HG03280 (cell line): Measurements from ENCODE around the gene M1AP.
A peak's percentile ranks its signal among the peaks of the same experiment; 100 is the strongest.

Experiments used
- ATAC-seq: cut with Tn5 transposase; IDR thresholded peaks from one replicate; pipeline ENCODE4 v1.9.1; 2021; ENCODE audit warnings: mild to moderate bottlenecking, moderate library complexity; ENCODE audit not compliant: unreplicated experiment

The M1AP gene

GRCh38 chr2:74599676-74600075, 48.5 kb downstream of the M1AP start:
- no peak for ATAC-seq

DNA sequence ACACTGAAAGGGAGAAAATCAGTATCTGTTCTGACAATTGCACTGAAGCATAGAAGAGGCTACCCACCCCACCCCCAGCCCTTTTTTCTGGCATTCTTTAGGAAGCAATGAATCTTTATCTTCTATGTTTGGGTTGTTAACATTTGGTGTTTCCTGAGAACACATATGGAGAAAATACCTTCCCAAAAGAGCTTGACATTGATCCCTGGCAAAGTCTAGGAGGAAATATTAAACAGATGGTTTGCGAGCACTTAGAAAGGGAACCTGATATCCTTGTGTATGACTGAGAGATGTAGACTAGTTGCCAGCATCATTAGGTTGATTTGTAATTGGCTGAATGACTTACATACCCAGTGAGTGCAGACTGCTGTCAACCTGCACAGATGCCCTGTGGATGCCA, 50.7 kb downstream of the M1AP start:
- ATAC-seq: no peak

DNA sequence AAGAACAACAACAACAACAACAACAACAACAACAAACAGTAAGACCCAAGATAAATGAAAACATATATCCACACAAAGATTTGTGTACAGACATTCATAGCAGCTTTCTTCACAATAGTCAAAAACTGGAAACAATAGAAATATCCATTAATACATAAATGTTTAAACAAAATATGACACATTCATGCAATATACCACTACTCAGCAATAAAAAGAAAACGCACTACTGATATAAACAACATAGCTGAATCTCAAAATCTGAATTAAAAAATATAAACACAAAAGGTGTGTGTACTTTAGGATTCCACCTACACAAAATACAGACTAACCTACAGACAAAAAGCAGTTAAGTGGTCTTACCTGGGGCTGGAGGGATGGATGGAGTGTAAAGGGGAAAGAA, 51.5 kb downstream of the M1AP start:
- no peak for ATAC-seq

DNA sequence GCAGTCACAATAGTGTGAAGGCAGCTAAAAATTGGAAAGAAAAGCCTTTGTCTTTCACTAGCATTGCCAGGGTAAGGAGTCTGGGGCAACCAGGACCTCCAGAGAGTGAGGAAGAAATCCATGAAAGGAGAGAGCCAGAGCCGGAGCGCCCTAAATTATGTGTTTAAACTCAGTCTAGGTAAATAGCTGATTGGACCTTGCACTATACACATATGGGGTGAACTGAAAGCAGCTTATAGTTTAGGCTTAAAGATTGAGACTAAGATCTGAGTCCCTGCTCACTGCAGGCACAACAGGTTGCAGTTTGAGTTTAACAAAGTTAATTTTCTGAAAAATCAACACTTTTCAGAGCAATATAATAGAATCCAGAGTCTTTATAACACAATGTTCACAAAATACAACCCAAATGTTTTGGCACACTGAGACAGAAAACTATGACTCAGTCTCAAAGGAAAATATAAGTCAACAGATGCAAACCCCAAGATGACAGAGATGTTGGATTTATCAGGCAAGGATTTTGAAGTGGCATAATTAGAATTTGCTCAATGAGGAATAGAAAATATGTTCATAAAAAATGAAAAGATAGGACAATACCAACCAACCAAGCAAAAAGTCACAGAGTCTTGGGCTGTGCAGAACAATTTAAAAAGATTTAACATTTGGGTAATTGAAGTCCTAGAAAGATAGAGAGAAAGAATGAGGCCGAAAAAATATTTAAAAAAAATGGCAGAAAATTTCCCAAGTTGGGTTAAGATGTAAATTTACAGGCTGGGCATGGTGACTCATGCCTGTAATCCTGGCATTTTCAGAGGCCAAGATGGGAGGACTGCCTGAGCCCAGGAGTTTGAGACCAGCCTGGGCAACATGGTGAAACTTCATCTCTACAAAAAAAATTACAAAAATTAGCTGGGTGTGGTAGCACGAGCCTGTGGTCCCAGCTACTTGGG, 54.0 kb downstream of the M1AP start:
- ATAC-seq: no peak

DNA sequence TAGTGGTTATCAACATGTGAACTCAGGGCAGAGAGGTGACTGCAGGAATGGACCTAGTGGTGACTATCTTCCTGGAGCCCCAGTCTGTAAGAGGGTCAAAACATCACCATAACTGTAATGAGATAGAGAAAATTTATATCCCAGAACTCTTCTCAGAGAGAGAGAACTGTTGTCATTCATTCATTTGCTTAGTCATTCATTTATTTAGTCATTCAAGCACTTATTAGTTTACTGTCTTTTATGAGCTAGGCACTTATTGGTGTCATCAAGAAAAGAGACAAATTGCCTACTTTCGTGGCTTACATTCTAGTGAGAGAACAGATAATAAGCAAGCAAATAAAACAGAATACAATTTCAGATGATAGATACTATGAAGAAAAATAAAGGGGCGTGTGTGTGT, 59.5 kb downstream of the M1AP start:
- no peak for ATAC-seq

DNA sequence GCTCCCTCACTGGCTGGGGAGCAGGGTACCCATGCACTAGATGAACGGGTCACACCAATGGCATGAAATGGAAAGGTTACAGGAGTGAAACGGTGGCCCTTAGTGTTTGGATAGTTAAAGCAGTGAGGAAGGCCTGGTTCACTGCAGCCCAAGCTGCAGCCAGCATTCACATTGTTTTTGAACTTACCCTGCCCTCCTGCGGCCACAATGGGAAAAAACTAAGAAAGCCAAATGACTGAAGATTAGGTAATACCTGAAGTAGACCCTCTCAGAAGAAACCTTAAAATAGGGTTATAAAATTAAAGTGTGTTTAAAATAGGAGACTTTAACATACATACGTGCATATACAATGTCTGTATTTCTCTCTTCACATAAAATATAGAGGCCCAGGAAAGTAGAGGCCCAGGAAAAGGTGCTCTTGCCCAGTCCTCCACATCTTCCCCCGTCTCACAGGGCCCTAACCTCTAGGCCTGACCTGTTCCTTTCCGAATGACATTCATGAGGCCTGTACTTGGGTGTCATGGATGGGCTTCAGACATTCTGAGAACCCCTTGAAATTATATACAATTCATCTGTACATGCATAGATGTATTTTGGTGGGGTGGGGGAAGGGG, 60.4 kb downstream of the M1AP start:
- ATAC-seq: peak; percentile 68

GRCh38 chr2:74585406-74586185, 62.5 kb downstream of the M1AP start:
- ATAC-seq: no peak

DNA sequence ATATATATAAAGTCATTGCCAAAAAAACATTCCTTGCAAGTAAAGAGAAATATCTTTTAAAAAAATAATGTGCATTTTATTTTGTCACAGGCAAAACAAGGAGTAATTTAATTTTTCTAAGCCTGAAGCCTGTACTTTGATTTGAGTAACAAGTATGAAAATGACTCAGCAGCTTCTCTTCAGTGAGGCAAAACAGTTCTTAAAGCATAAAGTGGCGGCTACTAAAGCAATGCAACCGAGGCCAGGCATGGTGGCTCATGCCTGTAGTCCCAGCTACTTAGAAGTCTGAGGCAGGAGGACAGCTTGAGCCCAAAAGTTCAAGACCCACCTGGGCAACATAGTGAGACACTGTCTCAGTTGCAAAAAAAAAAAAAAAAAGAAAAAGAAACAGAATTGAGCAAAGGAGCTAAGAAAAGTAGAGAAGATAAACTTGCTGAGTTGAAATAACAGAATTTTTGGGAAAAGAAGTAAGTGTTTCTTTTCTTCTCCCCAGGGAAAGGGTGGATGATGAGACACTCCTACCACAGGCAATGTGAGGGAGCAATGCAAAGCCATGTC, 64.0 kb downstream of the M1AP start:
- ATAC-seq: no peak

DNA sequence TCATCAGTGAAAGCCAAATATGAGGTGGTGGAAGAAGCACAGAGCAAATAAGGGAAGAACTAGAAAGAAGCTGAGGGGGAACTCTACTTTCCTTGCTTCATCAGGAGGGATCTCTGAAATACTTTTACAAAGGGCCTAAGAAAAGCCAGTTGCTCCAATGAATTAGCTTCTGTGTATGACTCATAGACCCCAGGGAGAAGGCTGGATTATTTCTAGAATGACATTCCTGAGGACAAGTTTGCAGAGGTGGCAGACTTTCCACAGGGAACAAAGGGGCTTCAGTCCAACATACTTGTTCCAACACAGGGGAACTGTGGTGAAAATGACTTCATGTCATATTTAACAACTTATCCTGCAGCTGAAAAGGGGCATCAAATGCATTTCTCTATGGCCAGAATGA, 64.6 kb downstream of the M1AP start:
- ATAC-seq: no peak

DNA sequence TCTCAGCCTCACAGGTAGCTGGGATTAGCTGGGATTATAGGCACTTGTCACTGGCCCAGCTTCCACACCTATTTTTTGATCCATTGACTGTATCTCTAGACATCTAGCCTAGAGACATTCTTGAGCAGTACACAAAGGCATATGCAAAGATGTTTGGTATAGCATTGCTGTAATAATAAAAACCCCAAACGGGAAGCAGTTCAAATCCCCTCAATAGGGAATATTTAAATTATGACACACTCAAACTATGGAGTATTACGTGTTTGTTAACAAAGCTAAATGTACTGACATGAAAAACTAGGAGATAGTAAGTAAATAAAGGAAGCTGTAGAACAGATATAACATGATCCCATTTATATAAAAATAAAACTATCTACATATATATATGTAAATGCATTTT, 65.9 kb downstream of the M1AP start:
- no peak for ATAC-seq

DNA sequence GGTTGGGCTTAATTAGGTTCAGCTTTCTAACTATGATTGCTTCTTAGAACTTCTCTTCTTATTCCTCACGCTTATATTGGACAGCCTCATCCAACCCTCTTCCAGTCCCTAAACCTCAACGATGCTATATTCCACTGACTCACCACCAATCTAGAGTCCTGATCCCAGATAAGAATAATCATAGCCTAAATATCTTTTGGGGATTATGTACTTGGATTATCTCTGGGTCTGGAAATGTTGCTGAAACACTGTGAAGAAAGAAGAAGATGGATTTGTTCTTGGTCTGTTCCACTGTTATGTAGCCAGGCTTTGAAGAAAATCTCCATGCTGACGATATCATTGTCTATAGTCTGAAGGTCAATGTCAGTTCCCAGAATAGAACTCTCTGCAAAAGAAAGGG, 66.7 kb downstream of the M1AP start:
- no peak for ATAC-seq

DNA sequence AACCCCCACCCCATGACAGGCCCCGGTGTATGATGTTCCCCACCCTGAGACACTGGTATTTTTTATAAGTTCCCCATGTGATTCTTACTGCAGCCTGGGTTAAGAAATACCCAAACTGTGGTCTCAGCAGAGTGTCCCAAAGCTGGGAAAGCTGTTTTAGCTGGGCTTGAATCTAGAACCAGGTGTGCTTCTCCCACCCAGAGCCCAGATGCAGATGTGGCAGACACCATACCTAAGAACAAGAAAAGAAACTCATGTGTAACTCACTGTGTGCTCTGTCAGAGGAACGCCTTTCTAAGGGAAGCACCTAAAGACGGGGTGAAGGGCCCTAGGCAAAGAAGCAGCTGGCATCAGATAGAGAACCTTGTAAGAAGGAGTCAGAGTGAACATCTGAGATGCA, 69.7 kb downstream of the M1AP start:
- no peak for ATAC-seq

- peak; percentile 39 for ATAC-seq
These were observed 70.7 kb downstream of the M1AP start for GRCh38 chr2:74577448-74577847.

GRCh38 chr2:74576863-74577229, 71.3 kb downstream of the M1AP start:
- no peak for ATAC-seq

- no peak for ATAC-seq
These were observed 71.8 kb downstream of the M1AP start for GRCh38 chr2:74576211-74576862.

DNA sequence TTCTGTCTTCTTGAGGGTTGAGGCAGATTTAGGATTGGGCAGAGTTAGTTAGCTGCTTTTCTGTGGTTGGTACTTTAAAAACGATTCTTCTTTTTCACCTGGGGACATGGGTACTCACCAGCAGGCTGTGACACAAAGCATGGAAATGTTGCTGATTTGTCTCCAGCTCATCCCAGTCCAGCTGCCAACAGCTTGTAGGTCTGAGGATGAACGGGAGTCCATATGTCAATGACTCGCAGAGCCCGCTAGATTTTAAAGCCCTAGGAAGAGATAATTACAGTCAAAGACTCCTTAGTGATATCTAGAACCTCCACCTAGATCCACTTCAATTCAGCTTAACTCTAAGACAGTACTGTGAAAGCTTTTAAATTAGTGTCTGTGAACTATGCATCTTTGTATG, 72.8 kb downstream of the M1AP start:
- ATAC-seq: no peak

DNA sequence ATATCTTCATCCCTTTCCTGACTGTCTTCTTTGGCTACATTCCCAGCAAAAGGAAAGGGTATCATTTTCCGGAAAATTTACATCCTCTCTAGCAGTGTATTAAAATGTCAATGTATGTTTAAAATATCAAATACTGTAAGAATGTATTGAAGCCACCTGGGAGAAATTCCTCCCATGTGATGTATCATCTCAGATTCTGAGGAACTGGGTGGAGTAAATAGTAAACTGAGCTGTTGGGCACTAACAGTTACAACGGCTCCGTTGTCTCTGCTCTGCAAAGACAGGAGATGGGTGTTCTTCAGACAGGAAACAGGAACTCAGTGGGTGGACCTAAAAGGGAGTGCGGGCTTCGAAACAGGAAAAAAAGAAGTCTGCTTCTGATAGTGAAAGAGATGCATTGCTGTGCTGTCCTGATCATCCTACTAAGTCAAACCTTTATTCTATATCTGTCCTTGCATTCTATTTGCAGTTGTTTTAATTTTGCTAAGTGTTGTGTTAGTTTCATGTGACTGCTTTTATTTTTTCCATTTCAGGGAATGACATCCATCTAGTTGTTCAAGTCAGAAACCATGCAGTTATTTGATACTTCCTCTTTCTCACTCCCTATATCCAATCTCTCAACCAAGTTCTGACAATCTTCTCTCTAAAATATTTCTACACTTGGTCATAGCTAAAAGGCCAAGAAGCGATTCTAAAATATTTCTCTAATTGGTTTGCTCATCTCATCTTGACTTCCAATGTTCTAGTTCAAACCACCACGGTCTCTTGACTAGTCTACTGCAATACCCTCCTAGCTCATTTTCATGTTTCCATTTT, 74.2 kb downstream of the M1AP start:
- ATAC-seq: no peak

- ATAC-seq: no peak
These were observed 75.8 kb downstream of the M1AP start for GRCh38 chr2:74572178-74572925.

- peak; percentile 69 for ATAC-seq
These were observed 77.1 kb downstream of the M1AP start for GRCh38 chr2:74571058-74571457.
